HG02840 (cell line): ENCODE results near the gene SRBD1.

ENCODE experiments used
- ATAC-seq: cut with Tn5 transposase; IDR thresholded peaks from one replicate; pipeline ENCODE4 v1.9.1; 2021; ENCODE audit warnings: mild to moderate bottlenecking, moderate library complexity, moderate number of reproducible peaks; ENCODE audit not compliant: unreplicated experiment, low FRiP score

Gene SRBD1

DNA sequence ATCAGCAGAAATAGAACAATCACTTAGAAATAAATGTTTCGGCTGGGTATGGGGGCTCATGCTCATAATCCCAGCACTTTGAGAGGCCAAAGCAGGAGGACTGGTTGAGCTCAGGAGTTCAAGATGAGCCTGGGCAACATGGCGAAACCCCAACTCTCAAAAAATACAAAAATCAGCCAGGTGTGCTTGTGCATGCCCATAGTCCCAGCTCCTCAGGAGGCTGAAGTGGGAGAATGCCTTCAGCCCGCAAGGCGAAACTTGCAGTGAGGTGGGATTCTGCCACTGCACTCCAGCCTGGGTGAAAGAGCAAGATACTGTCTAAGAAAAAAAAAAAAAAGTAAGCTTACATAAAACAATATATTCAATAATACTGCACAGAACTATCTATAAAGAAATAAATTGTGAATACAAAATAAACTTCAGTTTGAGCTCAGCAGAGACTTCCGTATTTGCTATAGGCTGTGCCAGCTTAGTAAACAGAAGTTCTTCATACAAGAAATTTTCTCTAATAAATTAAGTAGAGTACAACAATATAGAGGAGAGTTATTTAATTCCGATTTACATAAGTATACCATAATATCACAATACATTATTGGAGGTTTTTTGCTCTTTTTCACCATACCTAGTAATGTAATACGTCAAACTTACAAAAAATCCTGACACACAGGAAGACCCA lies 43.6 kb downstream of the SRBD1 start:
- ATAC-seq: no peak

DNA sequence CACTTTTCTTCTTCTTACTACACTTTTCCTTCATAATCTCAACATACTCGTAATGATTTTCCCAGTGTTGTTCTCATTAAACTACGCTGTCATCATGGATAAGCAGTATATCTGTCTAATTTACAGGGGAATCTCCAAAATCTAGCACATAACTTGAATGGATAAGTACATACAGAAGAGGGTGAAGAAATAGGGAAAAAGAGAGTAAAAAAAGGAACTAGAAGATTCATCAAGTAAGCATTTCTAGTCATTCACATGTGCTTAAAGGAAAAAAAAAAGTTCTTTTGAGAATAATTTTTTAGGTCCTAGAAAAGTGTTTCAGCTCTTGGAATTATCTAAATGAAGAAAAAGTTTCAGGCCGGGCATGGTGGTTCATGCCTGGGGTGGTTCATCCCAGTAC lies 51.6 kb downstream of the SRBD1 start:
- no peak for ATAC-seq

DNA sequence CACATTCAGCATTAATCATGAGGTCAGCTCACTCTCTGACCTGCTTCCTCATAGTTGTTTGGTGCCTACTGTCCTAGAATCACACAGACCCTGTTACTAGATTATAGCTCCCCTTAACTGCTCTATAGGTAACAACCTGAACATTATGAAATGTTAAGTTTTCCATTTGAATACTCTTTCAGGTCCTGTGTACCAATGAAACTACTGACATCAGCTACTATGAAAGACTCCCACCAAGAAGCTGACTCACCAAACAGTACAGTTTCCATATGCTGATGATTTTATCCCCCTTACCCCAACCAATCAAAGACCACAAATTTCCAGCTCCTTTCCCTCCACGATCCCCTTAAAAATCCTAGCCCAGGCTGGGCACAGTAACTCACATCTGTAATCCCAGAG lies 56.3 kb downstream of the SRBD1 start:
- no peak for ATAC-seq

DNA sequence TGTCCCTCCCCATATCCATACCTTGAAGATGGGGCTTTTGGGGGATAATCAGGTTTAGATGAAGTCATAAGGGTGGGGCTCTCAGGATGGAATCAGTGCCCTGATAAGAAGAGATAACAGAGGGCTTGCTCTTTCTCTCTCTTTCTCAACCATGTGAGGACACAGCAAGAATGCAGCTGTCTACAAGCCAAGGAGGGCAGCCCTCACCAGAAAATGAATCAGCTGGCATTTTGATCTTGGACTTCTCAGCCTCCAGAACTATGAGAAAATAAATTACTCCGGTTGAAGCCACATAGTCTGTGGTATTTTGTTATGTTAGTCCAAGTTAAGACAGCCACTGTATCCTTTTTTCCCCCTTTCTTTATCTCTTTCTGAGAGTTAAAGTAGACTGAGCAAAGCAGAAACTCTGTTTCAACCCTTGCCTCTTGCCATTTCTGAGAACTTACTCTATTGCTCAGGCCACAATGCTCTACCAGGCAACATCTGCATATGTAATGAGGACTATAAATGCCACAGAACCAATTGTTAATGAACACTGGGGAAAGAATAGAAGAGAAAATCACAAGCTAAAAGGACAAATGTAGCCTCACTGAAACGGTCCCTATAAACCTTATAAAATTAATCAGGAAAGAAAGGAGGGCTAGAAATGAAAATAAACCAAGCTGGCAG lies 56.9 kb downstream of the SRBD1 start:
- ATAC-seq: no peak

DNA sequence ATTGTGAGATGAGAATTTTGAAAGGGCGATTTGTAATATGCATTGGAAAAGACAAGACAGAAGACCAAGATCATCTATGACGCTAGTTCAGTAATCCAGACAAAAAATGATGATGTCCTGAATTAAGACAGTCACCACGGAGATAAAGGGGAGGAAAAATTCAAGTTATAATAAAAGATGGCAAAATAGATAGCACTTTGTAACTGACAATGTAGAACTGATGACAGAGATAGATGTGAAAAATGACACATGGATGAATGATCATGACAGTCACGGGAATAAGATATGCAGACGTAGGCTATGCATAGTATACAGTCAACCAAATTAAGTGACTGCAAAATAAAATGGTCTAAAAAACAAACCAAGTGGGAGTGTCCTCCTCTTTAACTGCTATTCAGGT lies 59.2 kb downstream of the SRBD1 start:
- ATAC-seq: no peak

DNA sequence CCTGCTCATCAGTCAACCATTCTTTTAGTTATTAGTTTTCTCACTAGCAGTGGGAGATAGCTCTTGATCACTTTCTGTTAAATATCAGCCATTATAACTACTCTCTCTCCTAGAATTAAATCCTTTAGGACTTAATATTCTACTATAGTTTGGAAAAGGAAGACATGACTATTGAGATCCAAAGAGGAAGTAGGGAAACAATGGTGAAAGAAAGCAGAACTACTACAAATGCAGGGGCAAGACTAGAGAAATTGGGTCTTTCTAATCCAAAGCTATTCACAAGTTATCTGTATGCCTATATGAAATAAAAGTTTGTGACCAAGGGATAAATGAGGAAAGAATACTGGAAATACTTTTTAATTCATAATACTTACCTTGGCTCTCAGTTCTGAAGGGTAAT lies 65.1 kb downstream of the SRBD1 start:
- no peak for ATAC-seq

DNA sequence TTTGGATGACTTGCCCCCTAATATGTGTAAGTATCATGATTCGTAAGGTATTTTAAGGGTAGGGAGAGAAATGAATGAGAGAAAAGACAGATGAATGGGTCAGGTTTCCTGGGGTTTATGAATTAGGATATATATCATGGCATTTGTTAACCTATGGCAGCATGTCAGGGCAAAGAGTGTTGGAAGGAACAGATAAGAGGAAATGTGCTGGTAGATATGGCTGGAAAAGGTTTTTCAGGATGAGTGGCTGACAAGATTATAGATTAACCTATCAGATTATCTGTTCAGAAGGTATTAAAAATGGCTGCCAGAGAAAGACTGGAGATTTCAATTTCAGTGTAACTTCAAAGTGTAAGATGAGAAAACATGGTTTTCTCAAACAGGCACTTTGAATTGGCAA lies 67.8 kb downstream of the SRBD1 start:
- no peak for ATAC-seq

DNA sequence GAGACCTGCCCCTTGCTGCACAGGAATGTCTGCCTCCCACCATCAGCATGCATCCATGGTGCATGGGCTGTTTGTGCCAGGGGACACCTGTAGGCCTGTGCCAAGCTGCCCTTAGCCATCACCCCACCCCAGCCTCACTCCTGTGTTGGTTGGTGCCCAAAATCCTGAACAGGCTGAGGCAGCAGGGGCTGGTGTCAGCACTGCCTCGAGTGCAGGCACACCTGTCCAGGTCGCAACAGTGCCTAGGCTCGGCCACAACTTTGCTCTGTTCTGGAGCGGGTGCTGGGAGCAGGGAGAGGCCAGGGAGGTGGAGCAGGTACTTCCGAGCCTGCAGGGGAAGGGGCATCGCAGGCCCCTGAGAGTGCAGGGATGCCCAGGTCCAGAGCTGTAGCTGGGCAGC lies 69.1 kb downstream of the SRBD1 start:
- no peak for ATAC-seq

DNA sequence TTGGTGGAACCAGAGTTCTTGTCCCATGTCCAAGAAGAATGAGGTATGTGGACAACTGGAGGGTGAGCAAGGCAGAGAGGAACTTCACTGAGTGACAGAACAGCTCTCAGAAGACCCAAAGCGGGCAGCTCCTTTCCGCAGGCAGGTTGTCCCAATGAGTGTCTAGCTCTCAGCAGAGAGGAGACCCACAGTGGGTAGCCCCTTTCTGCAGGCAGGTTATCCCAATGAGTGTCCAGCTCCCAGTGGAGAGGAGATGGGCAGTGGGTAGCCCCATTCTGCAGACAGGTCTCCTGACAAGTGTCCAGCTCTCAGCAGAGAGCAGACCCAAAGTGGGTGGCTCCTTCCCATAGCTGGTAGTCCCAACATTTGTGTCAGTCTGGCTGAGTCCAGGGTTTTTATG lies 69.6 kb downstream of the SRBD1 start:
- no peak for ATAC-seq

DNA sequence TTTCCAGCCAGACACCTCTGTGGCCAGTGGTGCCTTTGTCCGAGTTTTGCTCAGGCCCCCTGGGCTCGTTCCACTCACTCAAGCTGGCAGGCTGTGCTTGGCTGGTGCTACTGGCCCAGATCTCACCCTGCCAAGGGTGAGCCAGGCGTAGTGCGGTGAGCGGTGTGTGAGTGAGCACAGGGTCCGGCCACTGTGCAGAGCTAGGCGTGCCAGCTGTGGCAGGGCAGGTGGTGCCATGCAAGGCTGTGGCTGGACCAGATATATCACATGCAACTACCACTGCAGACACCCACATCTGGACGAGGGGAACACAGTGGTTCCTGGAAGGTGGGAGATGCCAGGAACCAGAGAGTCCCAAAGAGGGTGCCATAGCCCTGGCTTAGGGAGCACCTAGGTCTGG lies 70.1 kb downstream of the SRBD1 start:
- no peak for ATAC-seq

DNA sequence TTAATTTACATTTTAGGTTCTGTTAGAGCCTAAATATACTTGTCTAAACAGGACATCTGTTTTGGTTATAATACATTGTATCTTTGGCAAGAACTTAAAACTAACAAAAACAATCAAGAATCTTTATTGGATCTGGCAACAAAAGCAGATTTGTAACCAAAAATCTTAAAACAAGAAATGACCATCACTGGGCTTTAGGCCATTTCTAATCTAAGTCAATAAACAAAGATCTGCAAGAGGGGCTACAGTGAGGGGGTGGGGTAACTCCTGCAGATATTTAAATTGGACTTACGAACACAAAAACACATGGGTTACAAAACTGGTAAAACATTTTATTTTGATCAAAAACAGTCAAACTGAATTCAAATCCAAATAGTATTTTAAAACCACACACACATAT lies 77.3 kb downstream of the SRBD1 start:
- ATAC-seq: no peak

DNA sequence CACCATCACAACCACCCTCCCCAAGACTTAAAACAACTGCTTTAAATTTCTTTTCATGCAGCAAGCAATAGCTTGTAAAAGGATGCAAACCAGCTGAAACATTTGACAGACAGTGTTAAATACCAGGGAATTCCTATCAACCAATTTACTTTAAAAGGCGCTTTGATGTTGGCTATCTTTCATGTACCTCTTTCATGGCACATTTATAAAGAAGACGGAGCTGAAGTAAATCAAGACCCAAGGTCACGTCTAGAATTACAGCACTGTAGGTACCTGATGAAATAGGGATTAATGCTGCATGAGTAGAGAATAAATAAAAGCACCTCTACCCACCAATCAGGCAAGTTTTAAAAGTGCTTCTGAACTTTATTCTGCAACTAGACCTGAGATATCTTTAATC lies 78.9 kb downstream of the SRBD1 start:
- no peak for ATAC-seq

DNA sequence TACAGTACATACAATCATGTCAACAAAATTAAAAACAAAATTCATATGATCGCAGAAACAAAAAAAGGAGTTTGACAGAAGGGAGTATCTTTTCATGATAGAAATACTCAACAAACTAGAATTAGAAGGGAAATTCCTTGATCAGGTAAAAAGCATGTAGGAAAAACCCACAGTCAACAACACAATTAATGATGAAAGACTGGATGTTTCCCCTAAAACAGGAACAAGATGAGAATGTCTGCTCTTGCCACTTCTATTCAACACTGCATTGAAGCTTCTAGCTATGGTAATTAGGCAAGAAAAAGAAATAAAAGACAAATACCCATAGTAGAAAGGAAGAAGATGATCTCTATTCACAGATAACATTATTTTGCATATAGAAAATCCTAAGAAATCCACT lies 87.1 kb downstream of the SRBD1 start:
- no peak for ATAC-seq

DNA sequence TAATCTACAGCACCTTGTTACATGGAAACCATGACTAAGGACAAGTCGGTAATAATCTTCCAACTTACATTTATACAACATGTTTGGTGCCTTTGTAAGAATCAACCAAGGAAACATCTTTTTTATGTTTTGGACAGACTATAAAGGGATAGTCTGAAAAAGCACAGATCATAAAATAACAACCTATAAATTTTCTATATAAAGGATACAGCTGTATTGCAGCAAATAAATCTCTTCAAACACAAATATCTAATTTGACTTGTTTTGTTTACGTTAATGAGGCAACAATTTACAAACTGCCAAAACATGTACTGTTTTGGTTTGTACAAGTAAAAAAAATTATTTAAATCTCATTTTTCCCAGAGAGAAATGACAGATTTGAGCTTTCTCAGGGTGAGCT lies 92.5 kb downstream of the SRBD1 start:
- no peak for ATAC-seq

DNA sequence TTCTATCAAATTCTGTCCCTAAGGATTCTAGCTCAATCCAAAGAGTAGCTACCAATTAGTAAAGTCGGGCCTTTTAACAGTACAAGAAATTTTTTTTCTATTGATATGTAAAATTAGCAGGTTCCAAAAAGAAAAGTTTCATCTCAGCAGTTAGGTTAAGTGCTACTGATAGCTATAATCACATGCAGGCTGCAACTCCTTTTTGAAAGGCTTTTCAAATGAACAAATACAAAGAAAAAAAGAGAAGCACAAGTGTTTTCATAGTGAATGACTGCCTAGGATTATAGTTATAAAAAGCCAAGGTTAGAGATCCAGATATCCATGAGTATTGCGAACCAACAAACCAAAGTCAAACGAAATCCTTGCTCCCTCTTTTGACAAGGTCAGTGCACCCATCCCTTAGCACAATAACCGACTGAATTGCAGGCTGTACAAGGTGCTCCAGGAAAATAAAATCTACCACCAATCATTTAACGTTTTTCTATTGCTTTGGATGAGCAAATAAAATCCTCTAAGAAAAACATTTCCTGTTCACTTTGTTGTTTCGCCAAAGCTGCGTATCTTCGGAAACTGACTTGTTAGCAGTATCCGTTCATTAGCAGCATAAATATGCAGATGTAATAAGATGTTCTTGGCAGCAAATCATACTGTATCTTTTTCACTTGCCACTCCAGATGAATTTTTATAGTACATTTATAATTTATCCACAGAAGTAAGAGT lies 100.2 kb downstream of the SRBD1 start:
- ATAC-seq: no peak

DNA sequence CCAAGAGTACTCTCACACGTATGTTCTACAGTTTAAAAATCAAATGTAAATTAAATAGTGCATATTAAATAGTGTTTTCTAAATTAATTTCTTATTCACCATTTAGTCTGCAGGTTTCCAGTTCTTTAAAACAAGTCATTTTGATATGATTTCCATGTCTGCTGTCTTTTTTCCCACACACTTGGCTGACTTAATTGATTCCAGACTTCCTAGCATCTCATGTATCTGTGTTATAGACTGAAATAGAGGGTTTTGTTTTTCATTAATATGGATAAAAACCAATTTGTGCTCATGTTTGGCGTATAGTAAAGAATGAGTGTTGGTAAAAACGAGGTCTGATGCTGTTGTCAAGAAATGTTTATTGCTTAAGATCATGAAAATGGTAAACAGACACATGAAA lies 104.3 kb downstream of the SRBD1 start:
- ATAC-seq: no peak

DNA sequence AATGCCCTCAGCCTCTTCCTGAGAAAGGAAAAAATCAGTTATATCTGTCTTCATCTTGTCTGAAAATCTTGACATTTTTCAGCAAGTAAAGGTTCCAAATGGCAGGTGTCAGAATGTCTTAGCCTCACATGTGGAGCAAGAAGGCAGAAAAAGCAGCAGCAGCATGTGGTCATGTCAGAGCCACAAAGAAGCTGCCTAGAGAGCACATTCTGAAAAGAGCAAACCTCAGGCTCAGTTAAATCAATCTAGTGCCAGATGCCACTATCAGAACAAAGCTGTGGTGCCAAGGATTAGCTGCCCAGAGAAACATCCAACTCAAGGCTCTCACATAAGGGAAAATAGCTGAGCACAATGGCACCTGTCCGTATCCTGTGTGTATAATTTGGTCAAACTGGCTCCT lies 105.9 kb downstream of the SRBD1 start:
- ATAC-seq: no peak

DNA sequence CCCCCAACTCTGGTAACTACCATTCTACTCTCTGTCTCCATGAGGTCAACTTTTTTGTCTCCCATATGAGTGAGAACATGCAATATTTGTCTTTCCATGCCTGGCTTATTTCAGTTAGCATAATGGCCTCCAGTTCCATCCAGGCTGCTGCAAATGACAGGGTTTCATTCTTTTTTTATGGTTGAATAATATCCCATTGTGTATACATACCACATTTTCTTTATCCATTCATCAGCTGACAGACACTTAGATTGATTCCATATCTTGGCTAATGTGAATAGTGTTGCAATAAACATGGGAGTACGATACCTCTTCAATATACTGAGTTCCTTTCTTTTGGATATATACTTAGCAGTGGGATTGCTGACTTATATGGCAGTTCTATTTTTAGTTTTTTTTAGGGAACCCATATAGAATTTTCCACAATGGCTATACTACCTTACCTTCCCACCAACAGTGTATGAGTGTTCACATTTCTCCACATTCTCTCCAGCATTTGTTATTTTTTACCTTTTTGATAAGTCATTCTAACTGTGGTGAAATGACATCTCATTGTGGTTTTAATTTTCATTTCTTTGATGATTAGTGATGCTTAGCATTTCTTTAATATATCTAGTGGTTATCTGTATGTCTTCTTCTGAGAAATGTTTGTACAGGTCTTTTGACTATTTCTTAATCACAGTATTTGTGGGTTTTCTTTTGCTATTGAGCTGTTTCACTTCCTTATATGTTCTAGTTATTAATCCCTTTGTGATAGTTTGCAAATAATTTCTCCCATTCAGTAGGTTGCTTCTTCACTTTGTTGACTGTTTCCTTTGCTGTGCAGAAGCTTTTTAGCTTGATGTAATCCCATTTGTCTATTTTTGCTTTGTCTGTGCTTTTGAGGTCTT lies 112.2 kb downstream of the SRBD1 start:
- ATAC-seq: no peak

DNA sequence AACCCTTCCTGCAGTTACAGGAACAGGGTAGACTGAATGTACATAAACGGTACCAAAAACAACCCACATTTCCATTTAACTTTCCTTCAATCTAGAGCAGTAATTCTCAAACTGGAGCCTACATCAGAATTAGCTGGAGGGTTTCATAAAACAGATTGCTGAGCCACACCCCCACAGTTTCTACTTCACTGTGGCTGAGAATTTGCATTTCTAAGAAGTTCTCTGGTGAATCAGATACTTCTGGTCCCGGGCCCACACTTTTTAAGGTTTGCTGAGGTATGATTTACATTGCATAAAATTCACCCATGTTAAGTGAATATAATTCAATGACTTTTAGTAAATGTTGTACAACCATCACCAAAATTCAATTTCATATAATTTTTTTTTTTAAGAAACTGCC lies 113.7 kb downstream of the SRBD1 start:
- no peak for ATAC-seq

DNA sequence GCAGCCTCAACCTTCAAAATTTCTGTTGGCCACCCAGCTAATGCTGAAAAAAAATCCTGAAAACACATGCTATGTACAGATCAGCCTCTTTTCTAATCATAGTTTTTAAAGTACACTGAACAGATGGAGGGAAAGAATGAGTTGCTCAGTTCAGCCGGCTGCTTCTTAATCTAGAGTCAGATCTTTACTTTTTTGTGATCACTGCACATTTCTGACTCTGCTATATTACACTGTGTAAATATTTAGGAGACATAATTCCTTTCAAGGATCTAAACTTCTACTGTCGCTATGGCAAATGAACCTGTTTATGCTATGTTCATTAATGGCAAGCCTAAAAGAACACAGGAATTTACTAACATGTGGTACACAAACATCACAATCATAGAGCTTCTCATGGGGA lies 114.2 kb downstream of the SRBD1 start:
- no peak for ATAC-seq

DNA sequence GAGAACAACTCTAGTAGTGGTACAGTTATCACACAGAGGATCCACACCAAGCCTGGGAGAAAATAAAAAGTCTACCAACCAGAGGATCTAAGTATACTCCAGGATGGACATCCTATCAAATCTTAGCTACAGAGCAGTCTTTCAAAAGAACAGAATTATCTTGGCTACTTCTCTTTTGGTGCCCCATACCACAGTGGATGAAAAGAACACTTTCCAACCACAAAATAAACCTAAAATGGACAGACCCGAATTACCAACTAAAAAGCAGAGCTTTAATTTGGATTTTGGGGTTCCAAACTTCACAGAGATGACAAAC lies 116.1 kb downstream of the SRBD1 start:
- no peak for ATAC-seq
